ENCODE measurements around the gene FBXO11.

Gene FBXO11

DNA sequence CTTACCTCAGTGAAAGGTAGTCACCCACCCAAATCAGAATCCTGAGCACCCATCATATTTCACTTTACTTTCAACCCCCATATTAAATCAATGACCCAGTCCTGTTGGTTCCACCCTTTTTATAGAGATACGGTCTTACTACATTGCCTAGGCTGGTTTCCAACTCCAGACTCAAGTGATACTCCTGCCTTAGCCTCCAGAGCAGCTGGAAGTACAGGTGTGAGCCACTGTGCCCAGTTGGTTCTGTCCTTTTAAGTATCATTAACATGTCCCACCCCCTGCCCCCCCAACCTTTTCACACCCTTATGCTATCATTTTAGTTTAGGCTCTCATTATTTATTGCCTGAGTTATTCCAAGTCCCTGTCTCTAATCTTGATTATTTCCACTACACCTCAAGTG lies 94.6 kb downstream of the FBXO11 start:
- Histone ChIP-seq H3K4me3 (ENCODE audit: low read depth, low read length) (no peak overlapping the region), H3K9me3 (ENCODE audit: control insufficient read depth, insufficient read depth, low read depth, low read length) (no peaks in the 10 kb centered on the region), H3K36me3 (ENCODE audit: control insufficient read depth in 2 of 2, insufficient read depth in 1 of 2, low read length in 2 of 2) (peaks cover 31 to 78% of the 10 kb centered on the region in 2 experiments), H3K4me1 (ENCODE audit: control insufficient read depth, insufficient read depth, low read length) (no peaks in the 10 kb centered on the region), H3K27ac (ENCODE audit: extremely low read depth, low read depth, low read length) (no peak overlapping the region)
- TF ChIP-seq ZNF501 (tag by site-specific recombination; IDR thresholded peaks at IDR 0.05) (no peak), PRDM4 (tag by site-specific recombination; IDR thresholded peaks at IDR 0.05) (no peak), YY1 (tag by site-specific recombination; IDR thresholded peaks at IDR 0.05) (no peak), ZNF610 (tag by site-specific recombination; IDR thresholded peaks at IDR 0.05; ENCODE audit: borderline replicate concordance) (no peak), BCL6B (tag by site-specific recombination; IDR thresholded peaks at IDR 0.05) (no peak), ZEB2 (tag by site-specific recombination; IDR thresholded peaks at IDR 0.05) (no peak), ZBTB10 (tag by site-specific recombination; IDR thresholded peaks at IDR 0.05) (no peak), ZSCAN4 (tag by site-specific recombination; IDR thresholded peaks at IDR 0.05) (no peak), ZFP41 (tag by site-specific recombination; IDR thresholded peaks at IDR 0.05; ENCODE audit: borderline replicate concordance) (no peak), ZNF239 (tag by site-specific recombination; IDR thresholded peaks at IDR 0.05) (no peak)
- ChIA-PET CTCF (no interaction called here), POLR2A (interaction anchor here (0.5 kb wide), 1 partner anchor 85 kb away, joined by 3 read pairs; no protein-coding TSS in a partner anchor)

DNA sequence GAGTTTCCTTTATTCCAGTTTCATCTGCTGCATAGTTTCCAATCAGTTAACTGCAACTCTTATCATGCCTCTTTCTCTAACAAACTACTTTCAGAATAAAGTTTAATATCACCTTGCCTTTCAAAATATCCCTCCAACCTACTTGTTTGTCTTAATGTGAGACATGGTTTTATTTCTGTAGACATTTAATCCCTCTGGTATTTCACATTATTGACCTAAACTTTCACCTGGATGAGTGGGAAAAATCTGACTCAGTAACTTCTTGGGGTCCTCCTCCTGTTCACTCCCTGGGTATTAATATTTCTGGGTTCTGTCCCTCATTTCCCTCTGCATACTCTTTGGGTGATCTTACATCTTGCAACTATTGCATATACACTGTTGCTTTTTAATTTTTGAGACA lies 95.4 kb downstream of the FBXO11 start:
- ChIA-PET CTCF (no interaction called here), POLR2A (no interaction called here)
- Histone ChIP-seq H3K4me3 (ENCODE audit: low read depth, low read length) (no peak overlapping the region), H3K36me3 (ENCODE audit: control insufficient read depth in 2 of 2, insufficient read depth in 1 of 2, low read length in 2 of 2) (peaks cover 35 to 78% of the 10 kb centered on the region in 2 experiments), H3K27ac (ENCODE audit: extremely low read depth, low read depth, low read length) (no peak overlapping the region), H3K4me1 (ENCODE audit: control insufficient read depth, insufficient read depth, low read length) (no peaks in the 10 kb centered on the region), H3K9me3 (ENCODE audit: control insufficient read depth, insufficient read depth, low read depth, low read length) (no peaks in the 10 kb centered on the region)
- TF ChIP-seq GLI2 (tag by site-specific recombination; IDR thresholded peaks at IDR 0.05; ENCODE audit: borderline replicate concordance, low read depth): no peak
- TF ChIP-seq ZBTB1 (tag by site-specific recombination; IDR thresholded peaks at IDR 0.05): no peak
- no peak for TF ChIP-seq ZNF221 (tag by site-specific recombination; IDR thresholded peaks at IDR 0.05; ENCODE audit: borderline replicate concordance)
- TF ChIP-seq, protein P1, sequence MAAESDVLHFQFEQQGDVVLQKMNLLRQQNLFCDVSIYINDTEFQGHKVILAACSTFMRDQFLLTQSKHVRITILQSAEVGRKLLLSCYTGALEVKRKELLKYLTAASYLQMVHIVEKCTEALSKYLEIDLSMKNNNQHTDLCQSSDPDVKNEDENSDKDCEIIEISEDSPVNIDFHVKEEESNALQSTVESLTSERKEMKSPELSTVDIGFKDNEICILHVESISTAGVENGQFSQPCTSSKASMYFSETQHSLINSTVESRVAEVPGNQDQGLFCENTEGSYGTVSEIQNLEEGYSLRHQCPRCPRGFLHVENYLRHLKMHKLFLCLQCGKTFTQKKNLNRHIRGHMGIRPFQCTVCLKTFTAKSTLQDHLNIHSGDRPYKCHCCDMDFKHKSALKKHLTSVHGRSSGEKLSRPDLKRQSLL (tag by site-specific recombination; IDR thresholded peaks at IDR 0.05): no peak
- TF ChIP-seq PRDM6 (tag by site-specific recombination; IDR thresholded peaks at IDR 0.05): no peak
- TF ChIP-seq ZNF473 (tag by site-specific recombination; IDR thresholded peaks at IDR 0.05): no peak
- TF ChIP-seq ZNF76 (tag by site-specific recombination; IDR thresholded peaks at IDR 0.05; ENCODE audit: borderline replicate concordance, low read depth): no peak
- TF ChIP-seq, protein P2, sequence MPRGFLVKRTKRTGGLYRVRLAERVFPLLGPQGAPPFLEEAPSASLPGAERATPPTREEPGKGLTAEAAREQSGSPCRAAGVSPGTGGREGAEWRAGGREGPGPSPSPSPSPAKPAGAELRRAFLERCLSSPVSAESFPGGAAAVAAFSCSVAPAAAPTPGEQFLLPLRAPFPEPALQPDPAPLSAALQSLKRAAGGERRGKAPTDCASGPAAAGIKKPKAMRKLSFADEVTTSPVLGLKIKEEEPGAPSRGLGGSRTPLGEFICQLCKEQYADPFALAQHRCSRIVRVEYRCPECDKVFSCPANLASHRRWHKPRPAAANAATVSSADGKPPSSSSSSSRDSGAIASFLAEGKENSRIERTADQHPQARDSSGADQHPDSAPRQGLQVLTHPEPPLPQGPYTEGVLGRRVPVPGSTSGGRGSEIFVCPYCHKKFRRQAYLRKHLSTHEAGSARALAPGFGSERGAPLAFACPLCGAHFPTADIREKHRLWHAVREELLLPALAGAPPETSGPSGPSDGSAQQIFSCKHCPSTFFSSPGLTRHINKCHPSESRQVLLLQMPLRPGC (tag by site-specific recombination; IDR thresholded peaks at IDR 0.05): no peak
- TF ChIP-seq ZBTB26 (tag by site-specific recombination; optimal IDR thresholded peaks at IDR 0.05): no peak
- TF ChIP-seq ZNF596 (tag by site-specific recombination; IDR thresholded peaks at IDR 0.05): no peak
- no peak for TF ChIP-seq ZNF292 (tag by site-specific recombination; IDR thresholded peaks at IDR 0.05; ENCODE audit: borderline replicate concordance, low read depth)
